WTC11 (cell line): Measurements from ENCODE around the gene HAUS6. TPM values are rescaled to one million over a fixed set of nuclear protein-coding genes. Genes with fewer than 3 reads are reported as not detected.

Source experiments
- ATAC-seq: fragments of 200-7000 bp; cut with Tn5 transposase; 2 replicates; pipeline ENCODE4 v1.10.0; 2021; ENCODE audit warnings: mild to moderate bottlenecking, moderate library complexity
- Bru-seq: library from RNA; stranded (reverse); fragments of 400-500 nt; gene quantifications from one replicate; lab custom pipeline; 2021; lab: Mats Ljungman, UMichigan
- CTCF ChIA-PET: fragments of 300-600 bp; sonication (Branson Sonifier 250); formaldehyde crosslinking; loops from one replicate; lab custom pipeline; 2021; ENCODE audit warnings: antibody characterized with exemption; lab: Charles Lee
- POLR2A ChIA-PET: fragments of 350-600 bp; sonication (Branson Sonifier 250); formaldehyde crosslinking; loops from one replicate; lab custom pipeline; 2021; ENCODE audit warnings: antibody characterized with exemption; lab: Charles Lee
- DNase-seq: peaks from one replicate; pipeline ENCODE4 v3.0.0; 2021; ENCODE audit warnings: low spot score
- H3K27ac Mint-ChIP-seq: 2 replicates; pipeline ENCODE4 v1.8.0; 2021; ENCODE audit warnings: mixed read lengths
- H3K27me3 Mint-ChIP-seq: 2 replicates; pipeline ENCODE4 v1.8.0; 2021; ENCODE audit warnings: low read depth, mild to moderate bottlenecking, moderate library complexity, mixed read lengths
- H3K36me3 Mint-ChIP-seq: 2 replicates; pipeline ENCODE4 v1.8.0; 2021; ENCODE audit warnings: mixed read lengths
- H3K4me1 Mint-ChIP-seq: 2 replicates; pipeline ENCODE4 v1.8.0; 2022; ENCODE audit warnings: mixed read lengths
- H3K4me3 Mint-ChIP-seq: 2 replicates; pipeline ENCODE4 v1.8.0; 2021; ENCODE audit warnings: mild to moderate bottlenecking, moderate library complexity, mixed read lengths
- H3K9me3 Mint-ChIP-seq: 2 replicates; pipeline ENCODE4 v1.8.0; 2021; ENCODE audit warnings: mixed read lengths
- CREM ChIP-seq: sonication (generic); formaldehyde crosslinking; IDR thresholded peaks from 2 replicates; pipeline ENCODE4 v1.8.1; 2022; ENCODE audit warnings: mild to moderate bottlenecking, missing genetic modification reagents, moderate library complexity
- EMX1 ChIP-seq: fragments of 250-450 bp; sonication (Bioruptor Pico); IDR thresholded peaks from 2 replicates; pipeline ENCODE4 v1.8.0; 2021; ENCODE audit warnings: mild to moderate bottlenecking
- FOXJ3 ChIP-seq: sonication (generic); formaldehyde crosslinking; IDR thresholded peaks from 2 replicates; pipeline ENCODE4 v1.9.0; 2021; ENCODE audit warnings: missing genetic modification reagents, mild to moderate bottlenecking, borderline replicate concordance
- FOXP1 ChIP-seq: sonication (generic); formaldehyde crosslinking; IDR thresholded peaks from 2 replicates; pipeline ENCODE4 v1.8.0; 2022; ENCODE audit warnings: missing genetic modification reagents, mild to moderate bottlenecking, moderate library complexity, borderline replicate concordance
- JAZF1 ChIP-seq: fragments of 250-450 bp; sonication (Bioruptor Pico); IDR thresholded peaks from 2 replicates; pipeline ENCODE4 v1.9.0; 2021; ENCODE audit warnings: moderate library complexity, mild to moderate bottlenecking, inconsistent platforms
- PRRX2 ChIP-seq: fragments of 250-450 bp; sonication (Bioruptor Pico); IDR thresholded peaks from 2 replicates; pipeline ENCODE4 v1.8.0; 2021; ENCODE audit warnings: mild to moderate bottlenecking
- SMAD3 ChIP-seq: sonication (generic); formaldehyde crosslinking; IDR thresholded peaks from 2 replicates; pipeline ENCODE4 v1.8.0; 2022; ENCODE audit warnings: missing genetic modification reagents, mild to moderate bottlenecking, borderline replicate concordance
- SMAD4 ChIP-seq: sonication (generic); formaldehyde crosslinking; IDR thresholded peaks from 2 replicates; pipeline ENCODE4 v1.8.0; 2022; ENCODE audit warnings: mild to moderate bottlenecking, missing genetic modification reagents
- TCF7 ChIP-seq: sonication (generic); formaldehyde crosslinking; IDR thresholded peaks from 2 replicates; pipeline ENCODE4 v1.8.0; 2022; ENCODE audit warnings: mild to moderate bottlenecking, low read depth, missing genetic modification reagents, moderate library complexity
- ZNF396 ChIP-seq: fragments of 250-450 bp; sonication (Bioruptor Pico); IDR thresholded peaks from 2 replicates; pipeline ENCODE4 v1.8.0; 2021; ENCODE audit warnings: mild to moderate bottlenecking, moderate library complexity, borderline replicate concordance
- long read RNA-seq, 3 experiments: library from RNA in 1 of 3; library from capped mRNA in 1 of 3; library from polyadenylated mRNA in 1 of 3; unstranded in 2 of 3; stranded (forward) in 1 of 3; transcript quantifications; one replicate each; pipeline ENCODE4 v2.0.0, GENCODE V29; 2021
- total RNA-seq: library from RNA; stranded (reverse); gene quantifications from 3 replicates; pipeline ENCODE4 v1.2.3, GENCODE V29; 2021
- TF ChIP-seq, protein P1 (sequence below): fragments of 250-450 bp; sonication (Bioruptor Pico); IDR thresholded peaks from 2 replicates; pipeline ENCODE4 v1.9.0; 2021; ENCODE audit warnings: mild to moderate bottlenecking
- TF ChIP-seq, protein P2 (sequence below): fragments of 250-450 bp; sonication (Bioruptor Pico); conservative IDR thresholded peaks from 2 replicates; pipeline ENCODE4 v1.9.0; 2021; ENCODE audit warnings: mild to moderate bottlenecking
- TF ChIP-seq, protein P3 (sequence below): fragments of 250-450 bp; sonication (Bioruptor Pico); IDR thresholded peaks from 2 replicates; pipeline ENCODE4 v1.9.0; 2021; ENCODE audit warnings: mild to moderate bottlenecking
- TF ChIP-seq, protein P4 (sequence below): sonication (generic); formaldehyde crosslinking; IDR thresholded peaks from 2 replicates; pipeline ENCODE4 v1.8.1; 2022; ENCODE audit warnings: mild to moderate bottlenecking, moderate library complexity, missing genetic modification reagents
- TF ChIP-seq, protein P5 (sequence below): sonication (generic); formaldehyde crosslinking; IDR thresholded peaks from 2 replicates; pipeline ENCODE4 v1.8.1; 2023; ENCODE audit warnings: mild to moderate bottlenecking, missing genetic modification reagents
- TF ChIP-seq, protein P6 (sequence below): sonication (generic); formaldehyde crosslinking; IDR thresholded peaks from 2 replicates; pipeline ENCODE4 v1.8.0; 2023; ENCODE audit warnings: mild to moderate bottlenecking, missing genetic modification reagents
- TF ChIP-seq, protein P7 (sequence below): sonication (generic); formaldehyde crosslinking; conservative IDR thresholded peaks from 2 replicates; pipeline ENCODE4 v1.8.1; 2022; ENCODE audit warnings: mild to moderate bottlenecking, missing genetic modification reagents

HAUS6 gene, protein sequence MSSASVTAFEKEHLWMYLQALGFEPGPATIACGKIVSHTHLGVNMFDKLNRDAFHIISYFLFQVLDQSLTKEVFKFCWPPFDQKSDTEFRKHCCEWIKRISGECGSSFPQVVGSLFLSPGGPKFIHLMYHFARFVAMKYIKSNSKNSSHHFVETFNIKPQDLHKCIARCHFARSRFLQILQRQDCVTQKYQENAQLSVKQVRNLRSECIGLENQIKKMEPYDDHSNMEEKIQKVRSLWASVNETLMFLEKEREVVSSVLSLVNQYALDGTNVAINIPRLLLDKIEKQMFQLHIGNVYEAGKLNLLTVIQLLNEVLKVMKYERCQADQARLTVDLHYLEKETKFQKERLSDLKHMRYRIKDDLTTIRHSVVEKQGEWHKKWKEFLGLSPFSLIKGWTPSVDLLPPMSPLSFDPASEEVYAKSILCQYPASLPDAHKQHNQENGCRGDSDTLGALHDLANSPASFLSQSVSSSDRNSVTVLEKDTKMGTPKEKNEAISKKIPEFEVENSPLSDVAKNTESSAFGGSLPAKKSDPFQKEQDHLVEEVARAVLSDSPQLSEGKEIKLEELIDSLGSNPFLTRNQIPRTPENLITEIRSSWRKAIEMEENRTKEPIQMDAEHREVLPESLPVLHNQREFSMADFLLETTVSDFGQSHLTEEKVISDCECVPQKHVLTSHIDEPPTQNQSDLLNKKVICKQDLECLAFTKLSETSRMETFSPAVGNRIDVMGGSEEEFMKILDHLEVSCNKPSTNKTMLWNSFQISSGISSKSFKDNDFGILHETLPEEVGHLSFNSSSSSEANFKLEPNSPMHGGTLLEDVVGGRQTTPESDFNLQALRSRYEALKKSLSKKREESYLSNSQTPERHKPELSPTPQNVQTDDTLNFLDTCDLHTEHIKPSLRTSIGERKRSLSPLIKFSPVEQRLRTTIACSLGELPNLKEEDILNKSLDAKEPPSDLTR
- total RNA-seq (37.9 to 43.3 TPM (median 39.8 TPM) in 3 replicates), Bru-seq, nascent RNA (percentile 90 among the genes with signal in this experiment)
- long read RNA-seq, experiment 1, full-length matches to known transcripts, result 51 of 103 reads
- long read RNA-seq, experiment 1, partial matches to known transcripts, result 30 of 103 reads
- long read RNA-seq, experiment 1, other reads (novel, unspliced or antisense), result 22 of 103 reads
- long read RNA-seq, experiment 2, full-length matches to known transcripts, result 21 of 81 reads
- long read RNA-seq, experiment 2, partial matches to known transcripts, result 22 of 81 reads
- long read RNA-seq, experiment 2, other reads (novel, unspliced or antisense), result 38 of 81 reads
- long read RNA-seq, experiment 3, full-length matches to known transcripts, result 9 of 26 reads
- long read RNA-seq, experiment 3, partial matches to known transcripts, result 12 of 26 reads
- long read RNA-seq, experiment 3, other reads (novel, unspliced or antisense), result 5 of 26 reads

DNA sequence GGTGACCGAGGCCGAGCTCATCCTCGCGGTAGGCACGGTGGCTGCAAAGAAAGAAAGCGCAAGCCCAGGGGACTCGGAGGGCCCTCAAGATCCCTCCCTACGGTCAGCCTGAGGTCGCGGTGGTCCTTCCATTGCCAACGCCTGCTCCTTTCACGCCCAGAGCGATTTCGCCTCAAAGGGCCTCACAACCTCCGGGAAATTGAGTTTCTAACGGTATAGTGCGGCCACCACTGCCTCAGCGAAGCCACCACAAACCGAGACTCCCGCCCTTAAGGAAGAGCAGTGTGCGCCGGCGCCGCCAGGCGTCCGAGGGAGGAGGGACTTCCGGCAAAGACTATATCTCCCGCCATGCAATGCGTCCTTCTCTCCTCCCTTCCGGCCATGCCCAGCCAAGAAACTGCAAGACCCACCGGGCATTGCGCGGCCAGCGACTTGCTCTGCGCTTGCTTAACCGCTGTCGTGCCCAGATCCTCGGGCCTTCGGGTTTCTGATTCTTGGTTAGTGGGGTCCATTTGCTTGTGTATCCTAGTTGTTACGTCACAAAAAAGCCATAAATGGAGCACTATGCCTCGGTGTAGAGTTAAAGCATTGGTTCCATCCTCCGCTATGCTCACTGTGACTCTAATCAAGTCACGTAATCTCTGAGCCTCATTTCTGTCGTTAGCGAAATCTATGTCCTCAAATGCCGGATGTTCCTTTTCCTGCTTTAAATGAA is at the start of gene HAUS6:
HAUS6 (minus strand) TSS at position 274 of the 715 bp plus-strand sequence; CDS start at position 21, 253 bp downstream.
- ATAC-seq (peak; percentile 96), DNase-seq (peak; percentile 96)
- ChIA-PET POLR2A (no interaction called here), CTCF (interaction anchor here (0.7 to 2.2 kb wide), 3 partner anchors 71 to 808 kb away, joined by 4 to 8 read pairs (median 8); no protein-coding TSS in a partner anchor)
- Mint-ChIP-seq H3K4me1 (peaks cover 14% of the 10 kb centered on the region), H3K4me3 (peak within 1 kb of the TSS; percentile 96), H3K27ac (peak within 1 kb of the TSS; percentile 95), H3K9me3 (no peaks in the 10 kb centered on the region), H3K27me3 (no peaks in the 10 kb centered on the region), H3K36me3 (peaks cover 14% of the 10 kb centered on the region)
- TF ChIP-seq, protein P1, sequence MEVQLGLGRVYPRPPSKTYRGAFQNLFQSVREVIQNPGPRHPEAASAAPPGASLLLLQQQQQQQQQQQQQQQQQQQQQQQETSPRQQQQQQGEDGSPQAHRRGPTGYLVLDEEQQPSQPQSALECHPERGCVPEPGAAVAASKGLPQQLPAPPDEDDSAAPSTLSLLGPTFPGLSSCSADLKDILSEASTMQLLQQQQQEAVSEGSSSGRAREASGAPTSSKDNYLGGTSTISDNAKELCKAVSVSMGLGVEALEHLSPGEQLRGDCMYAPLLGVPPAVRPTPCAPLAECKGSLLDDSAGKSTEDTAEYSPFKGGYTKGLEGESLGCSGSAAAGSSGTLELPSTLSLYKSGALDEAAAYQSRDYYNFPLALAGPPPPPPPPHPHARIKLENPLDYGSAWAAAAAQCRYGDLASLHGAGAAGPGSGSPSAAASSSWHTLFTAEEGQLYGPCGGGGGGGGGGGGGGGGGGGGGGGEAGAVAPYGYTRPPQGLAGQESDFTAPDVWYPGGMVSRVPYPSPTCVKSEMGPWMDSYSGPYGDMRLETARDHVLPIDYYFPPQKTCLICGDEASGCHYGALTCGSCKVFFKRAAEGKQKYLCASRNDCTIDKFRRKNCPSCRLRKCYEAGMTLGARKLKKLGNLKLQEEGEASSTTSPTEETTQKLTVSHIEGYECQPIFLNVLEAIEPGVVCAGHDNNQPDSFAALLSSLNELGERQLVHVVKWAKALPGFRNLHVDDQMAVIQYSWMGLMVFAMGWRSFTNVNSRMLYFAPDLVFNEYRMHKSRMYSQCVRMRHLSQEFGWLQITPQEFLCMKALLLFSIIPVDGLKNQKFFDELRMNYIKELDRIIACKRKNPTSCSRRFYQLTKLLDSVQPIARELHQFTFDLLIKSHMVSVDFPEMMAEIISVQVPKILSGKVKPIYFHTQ (CRISPR knock-in tag), result no peak
- TF ChIP-seq, protein P2, sequence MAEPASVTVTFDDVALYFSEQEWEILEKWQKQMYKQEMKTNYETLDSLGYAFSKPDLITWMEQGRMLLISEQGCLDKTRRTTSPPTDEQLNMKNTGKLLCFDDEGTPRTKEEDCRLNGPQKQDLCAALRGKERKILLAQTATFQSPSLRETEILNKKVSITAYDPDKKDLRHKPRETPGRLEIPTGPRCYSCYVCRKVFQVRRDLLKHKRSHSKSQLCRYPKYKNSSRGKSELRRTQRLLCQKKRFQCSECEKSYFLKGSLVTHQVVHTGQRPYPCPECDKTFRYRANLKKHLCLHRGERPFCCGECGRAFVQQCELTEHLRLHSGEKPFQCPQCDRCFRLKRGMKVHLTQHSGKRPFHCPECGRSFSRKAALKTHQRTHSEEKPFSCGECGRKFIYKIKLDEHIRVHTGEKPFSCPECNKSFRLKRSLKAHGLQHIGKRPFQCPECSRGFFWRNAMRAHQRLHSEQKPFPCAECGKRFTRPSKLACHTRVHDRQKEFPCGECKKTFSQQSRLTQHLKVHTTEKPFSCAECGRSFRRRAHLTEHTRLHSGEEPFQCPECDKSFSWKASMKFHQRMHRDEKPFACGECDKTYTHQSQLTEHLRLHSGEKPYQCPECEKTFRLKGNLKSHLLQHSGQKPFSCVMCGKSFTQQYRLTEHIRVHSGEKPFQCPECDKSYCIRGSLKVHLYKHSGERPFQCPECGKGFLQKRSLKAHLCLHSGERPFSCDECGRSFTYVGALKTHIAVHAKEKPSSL (CRISPR knock-in tag), result no peak
- TF ChIP-seq, protein P3, sequence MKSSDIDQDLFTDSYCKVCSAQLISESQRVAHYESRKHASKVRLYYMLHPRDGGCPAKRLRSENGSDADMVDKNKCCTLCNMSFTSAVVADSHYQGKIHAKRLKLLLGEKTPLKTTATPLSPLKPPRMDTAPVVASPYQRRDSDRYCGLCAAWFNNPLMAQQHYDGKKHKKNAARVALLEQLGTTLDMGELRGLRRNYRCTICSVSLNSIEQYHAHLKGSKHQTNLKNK (CRISPR knock-in tag), result no peak
- no peak for TF ChIP-seq JAZF1
- TF ChIP-seq, protein P4, sequence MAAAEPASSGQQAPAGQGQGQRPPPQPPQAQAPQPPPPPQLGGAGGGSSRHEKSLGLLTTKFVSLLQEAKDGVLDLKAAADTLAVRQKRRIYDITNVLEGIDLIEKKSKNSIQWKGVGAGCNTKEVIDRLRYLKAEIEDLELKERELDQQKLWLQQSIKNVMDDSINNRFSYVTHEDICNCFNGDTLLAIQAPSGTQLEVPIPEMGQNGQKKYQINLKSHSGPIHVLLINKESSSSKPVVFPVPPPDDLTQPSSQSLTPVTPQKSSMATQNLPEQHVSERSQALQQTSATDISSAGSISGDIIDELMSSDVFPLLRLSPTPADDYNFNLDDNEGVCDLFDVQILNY (CRISPR knock-in tag), result peak; percentile 71
- TF ChIP-seq CREM, result no peak
- TF ChIP-seq EMX1 (CRISPR knock-in tag), result no peak
- TF ChIP-seq SMAD4 (CRISPR knock-in tag), result no peak
- no peak for TF ChIP-seq PRRX2 (CRISPR knock-in tag)
- TF ChIP-seq, protein P5, sequence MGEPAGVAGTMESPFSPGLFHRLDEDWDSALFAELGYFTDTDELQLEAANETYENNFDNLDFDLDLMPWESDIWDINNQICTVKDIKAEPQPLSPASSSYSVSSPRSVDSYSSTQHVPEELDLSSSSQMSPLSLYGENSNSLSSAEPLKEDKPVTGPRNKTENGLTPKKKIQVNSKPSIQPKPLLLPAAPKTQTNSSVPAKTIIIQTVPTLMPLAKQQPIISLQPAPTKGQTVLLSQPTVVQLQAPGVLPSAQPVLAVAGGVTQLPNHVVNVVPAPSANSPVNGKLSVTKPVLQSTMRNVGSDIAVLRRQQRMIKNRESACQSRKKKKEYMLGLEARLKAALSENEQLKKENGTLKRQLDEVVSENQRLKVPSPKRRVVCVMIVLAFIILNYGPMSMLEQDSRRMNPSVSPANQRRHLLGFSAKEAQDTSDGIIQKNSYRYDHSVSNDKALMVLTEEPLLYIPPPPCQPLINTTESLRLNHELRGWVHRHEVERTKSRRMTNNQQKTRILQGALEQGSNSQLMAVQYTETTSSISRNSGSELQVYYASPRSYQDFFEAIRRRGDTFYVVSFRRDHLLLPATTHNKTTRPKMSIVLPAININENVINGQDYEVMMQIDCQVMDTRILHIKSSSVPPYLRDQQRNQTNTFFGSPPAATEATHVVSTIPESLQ (CRISPR knock-in tag), result no peak
- TF ChIP-seq, protein P6, sequence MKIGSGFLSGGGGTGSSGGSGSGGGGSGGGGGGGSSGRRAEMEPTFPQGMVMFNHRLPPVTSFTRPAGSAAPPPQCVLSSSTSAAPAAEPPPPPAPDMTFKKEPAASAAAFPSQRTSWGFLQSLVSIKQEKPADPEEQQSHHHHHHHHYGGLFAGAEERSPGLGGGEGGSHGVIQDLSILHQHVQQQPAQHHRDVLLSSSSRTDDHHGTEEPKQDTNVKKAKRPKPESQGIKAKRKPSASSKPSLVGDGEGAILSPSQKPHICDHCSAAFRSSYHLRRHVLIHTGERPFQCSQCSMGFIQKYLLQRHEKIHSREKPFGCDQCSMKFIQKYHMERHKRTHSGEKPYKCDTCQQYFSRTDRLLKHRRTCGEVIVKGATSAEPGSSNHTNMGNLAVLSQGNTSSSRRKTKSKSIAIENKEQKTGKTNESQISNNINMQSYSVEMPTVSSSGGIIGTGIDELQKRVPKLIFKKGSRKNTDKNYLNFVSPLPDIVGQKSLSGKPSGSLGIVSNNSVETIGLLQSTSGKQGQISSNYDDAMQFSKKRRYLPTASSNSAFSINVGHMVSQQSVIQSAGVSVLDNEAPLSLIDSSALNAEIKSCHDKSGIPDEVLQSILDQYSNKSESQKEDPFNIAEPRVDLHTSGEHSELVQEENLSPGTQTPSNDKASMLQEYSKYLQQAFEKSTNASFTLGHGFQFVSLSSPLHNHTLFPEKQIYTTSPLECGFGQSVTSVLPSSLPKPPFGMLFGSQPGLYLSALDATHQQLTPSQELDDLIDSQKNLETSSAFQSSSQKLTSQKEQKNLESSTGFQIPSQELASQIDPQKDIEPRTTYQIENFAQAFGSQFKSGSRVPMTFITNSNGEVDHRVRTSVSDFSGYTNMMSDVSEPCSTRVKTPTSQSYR, result no peak
- TF ChIP-seq, protein P7, sequence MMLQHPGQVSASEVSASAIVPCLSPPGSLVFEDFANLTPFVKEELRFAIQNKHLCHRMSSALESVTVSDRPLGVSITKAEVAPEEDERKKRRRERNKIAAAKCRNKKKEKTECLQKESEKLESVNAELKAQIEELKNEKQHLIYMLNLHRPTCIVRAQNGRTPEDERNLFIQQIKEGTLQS (CRISPR knock-in tag), result no peak
- peak; percentile 46; the same call in 1 of the 2 replicates for TF ChIP-seq FOXP1
- TF ChIP-seq ZNF396 (CRISPR knock-in tag), result no peak
- TF ChIP-seq TCF7 (CRISPR knock-in tag), result no peak
- no peak for TF ChIP-seq FOXJ3 (CRISPR knock-in tag)
- no peak for TF ChIP-seq SMAD3 (CRISPR knock-in tag)
